Kidney epithelial cell (primary cell): Measurements from ENCODE around the gene ASB2. TPM values are rescaled to one million over a fixed set of nuclear protein-coding genes. Genes with fewer than 3 reads are reported as not detected.

Experiments
- DNase-seq: peaks from one replicate; pipeline ENCODE4 v3.0.0-alpha.2; 2010; ENCODE audit warnings: low read depth
- H3K27me3 ChIP-seq: 2 replicates; pipeline ENCODE4 v1.6.0; 2011; ENCODE audit warnings: low read length; ENCODE audit not compliant: control insufficient read depth, insufficient read depth
- H3K36me3 ChIP-seq: 2 replicates; pipeline ENCODE4 v1.5.1; 2011; ENCODE audit warnings: low read length; ENCODE audit not compliant: control insufficient read depth, insufficient read depth
- H3K4me3 ChIP-seq: 2 replicates; pipeline ENCODE4 v1.5.1; 2011; ENCODE audit warnings: low read depth, mild to moderate bottlenecking, control low read depth, low read length
- CTCF ChIP-seq: IDR thresholded peaks from 2 replicates; pipeline ENCODE4 v1.5.1; 2011; ENCODE audit warnings: mild to moderate bottlenecking, moderate library complexity, low read length, control low read depth, inconsistent platforms; ENCODE audit not compliant: insufficient read depth, poor library complexity, severe bottlenecking
- total RNA-seq: library from RNA; depleted of rRNA; stranded (reverse); fragments of >200 nt; gene quantifications from 2 replicates; pipeline ENCODE4 v1.2.3, GENCODE V29; 2015

ASB2 gene
- total RNA-seq, 1 donor from 2014 or later: 7.4 TPM

GRCh38 chr14:93960774-93961438 is 15.5 kb downstream of the ASB2 start:
- no peak overlapping the region for H3K4me3 ChIP-seq
- TF ChIP-seq CTCF: no peak
- H3K27me3 ChIP-seq: no peaks in the 10 kb centered on the region
- no peak for DNase-seq
- H3K36me3 ChIP-seq: no peaks in the 10 kb centered on the region

- H3K4me3 ChIP-seq: no peak overlapping the region
- TF ChIP-seq CTCF: no peak
- H3K36me3 ChIP-seq: no peaks in the 10 kb centered on the region
- DNase-seq: no peak
- H3K27me3 ChIP-seq: no peaks in the 10 kb centered on the region
These were observed 16.3 kb downstream of the ASB2 start for GRCh38 chr14:93960108-93960475.

- TF ChIP-seq CTCF: no peak
- DNase-seq: peak; percentile 92
These were observed 16.9 kb downstream of the ASB2 start for GRCh38 chr14:93959239-93960107.

GRCh38 chr14:93958567-93959238 is 17.7 kb downstream of the ASB2 start:
- TF ChIP-seq CTCF: no peak
- Histone ChIP-seq H3K4me3 (no peak overlapping the region), H3K27me3 (no peaks in the 10 kb centered on the region), H3K36me3 (no peaks in the 10 kb centered on the region)
- DNase-seq: no peak

More at GRCh38 chr14:93959239-93960107, 16.9 kb downstream of the ASB2 start:
- no peaks in the 10 kb centered on the region for H3K27me3 ChIP-seq
- H3K36me3 ChIP-seq: no peaks in the 10 kb centered on the region
- H3K4me3 ChIP-seq: no peak overlapping the region

DNA sequence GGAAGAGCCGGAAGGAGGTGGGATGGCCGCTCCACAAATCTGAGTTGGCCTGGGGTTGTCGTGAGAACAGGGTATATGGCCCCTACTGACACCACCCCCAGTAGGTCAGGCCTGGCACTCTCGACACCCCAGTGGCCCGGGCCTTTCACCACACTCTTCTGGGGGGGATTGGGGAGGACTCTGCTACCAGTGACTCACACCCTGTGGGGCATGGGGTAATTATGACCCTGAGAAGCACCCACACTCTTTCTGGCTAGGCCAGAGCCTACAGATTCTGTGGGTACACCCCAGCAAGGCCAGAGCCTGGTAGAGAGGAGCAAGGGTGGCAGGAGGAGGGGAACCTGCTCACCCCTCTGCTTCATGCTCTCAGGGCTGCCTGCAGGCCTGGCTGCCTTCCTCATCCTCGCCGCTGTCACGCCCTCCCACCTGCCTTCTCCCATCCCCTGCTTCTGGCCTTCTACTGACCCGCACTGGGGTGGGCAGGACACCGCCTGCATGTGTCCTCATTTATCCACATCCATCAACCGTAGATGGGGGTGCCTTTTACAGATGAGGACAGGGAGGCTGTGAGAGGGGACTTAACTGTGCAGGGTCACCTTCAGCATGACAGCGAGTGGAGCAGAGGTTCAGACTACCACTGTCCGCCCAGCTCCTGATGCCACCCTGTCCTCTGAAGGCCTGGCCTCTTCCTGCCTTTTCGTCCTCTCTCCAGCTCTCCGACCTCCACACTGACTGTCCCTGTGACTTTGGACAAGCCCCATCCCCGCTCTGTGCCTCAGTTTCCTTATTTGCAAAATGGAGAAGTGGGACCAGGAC is 18.4 kb downstream of the ASB2 start:
- Histone ChIP-seq H3K4me3 (no peak overlapping the region), H3K27me3 (no peaks in the 10 kb centered on the region), H3K36me3 (no peaks in the 10 kb centered on the region)
- DNase-seq: no peak
- TF ChIP-seq CTCF: no peak
